AG09309 (cell line): ENCODE results near the gene EPPIN.

Source experiments
- DNase-seq: peaks from one replicate; pipeline ENCODE4 v3.0.0-alpha.2; 2010; ENCODE audit warnings: low read depth
- H3K4me3 ChIP-seq: 2 replicates; pipeline ENCODE4 v1.5.1; 2011; ENCODE audit warnings: mild to moderate bottlenecking, low read depth, low read length, moderate library complexity; ENCODE audit not compliant: control insufficient read depth
- TF ChIP-seq, protein P1 (sequence below): IDR thresholded peaks from 2 replicates; pipeline ENCODE4 v1.5.1; 2011; ENCODE audit warnings: mild to moderate bottlenecking, low read depth, low read length, inconsistent platforms; ENCODE audit not compliant: insufficient read depth, control insufficient read depth; ENCODE audit errors: missing control alignments

The EPPIN gene

DNA sequence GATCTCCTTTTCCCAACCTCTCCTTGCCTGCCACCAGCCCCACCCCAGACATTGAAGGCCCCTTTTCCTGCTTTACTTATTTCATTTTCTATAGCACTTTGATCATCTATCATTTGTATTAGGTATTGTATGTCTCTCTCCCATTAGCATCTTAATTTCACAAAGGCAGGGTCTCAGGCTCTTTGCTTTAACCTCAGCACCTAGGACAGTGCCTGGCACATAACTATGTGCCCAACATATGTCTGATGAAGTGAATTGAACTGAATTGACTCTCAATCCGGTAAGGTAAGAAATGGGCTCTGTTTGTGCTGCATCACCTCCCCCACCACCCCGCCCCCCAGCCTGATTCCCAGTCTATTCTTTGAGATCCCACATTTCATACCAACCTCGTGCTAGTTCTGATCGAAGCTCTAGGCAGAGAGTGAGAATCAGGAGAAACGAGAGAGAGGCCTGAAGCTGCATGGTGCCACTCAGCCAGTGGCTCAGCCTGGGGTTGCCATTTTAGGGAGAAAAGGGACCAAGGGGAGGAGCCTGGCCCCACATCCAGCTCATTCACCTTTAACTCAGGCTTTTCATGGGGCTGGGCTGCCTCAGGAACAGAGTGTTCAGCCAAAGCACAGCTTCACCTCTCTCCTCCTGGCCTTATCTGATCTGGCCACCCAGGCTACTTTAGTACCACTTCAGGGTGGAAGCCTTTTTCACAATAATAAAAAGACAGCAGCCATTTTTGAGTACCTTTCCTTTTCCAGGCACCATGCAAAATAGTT is 31.9 kb downstream of the EPPIN start, which contains the start of gene SPINT3:
Gene SPINT3 (minus strand): TSS at position 476 of the 767 bp plus-strand sequence. CDS start 14 bp downstream, at position 462.
- DNase-seq: no peak
- TF ChIP-seq, protein P1, sequence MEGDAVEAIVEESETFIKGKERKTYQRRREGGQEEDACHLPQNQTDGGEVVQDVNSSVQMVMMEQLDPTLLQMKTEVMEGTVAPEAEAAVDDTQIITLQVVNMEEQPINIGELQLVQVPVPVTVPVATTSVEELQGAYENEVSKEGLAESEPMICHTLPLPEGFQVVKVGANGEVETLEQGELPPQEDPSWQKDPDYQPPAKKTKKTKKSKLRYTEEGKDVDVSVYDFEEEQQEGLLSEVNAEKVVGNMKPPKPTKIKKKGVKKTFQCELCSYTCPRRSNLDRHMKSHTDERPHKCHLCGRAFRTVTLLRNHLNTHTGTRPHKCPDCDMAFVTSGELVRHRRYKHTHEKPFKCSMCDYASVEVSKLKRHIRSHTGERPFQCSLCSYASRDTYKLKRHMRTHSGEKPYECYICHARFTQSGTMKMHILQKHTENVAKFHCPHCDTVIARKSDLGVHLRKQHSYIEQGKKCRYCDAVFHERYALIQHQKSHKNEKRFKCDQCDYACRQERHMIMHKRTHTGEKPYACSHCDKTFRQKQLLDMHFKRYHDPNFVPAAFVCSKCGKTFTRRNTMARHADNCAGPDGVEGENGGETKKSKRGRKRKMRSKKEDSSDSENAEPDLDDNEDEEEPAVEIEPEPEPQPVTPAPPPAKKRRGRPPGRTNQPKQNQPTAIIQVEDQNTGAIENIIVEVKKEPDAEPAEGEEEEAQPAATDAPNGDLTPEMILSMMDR: no peak
- H3K4me3 ChIP-seq: no peak within 1 kb of the TSS

DNA sequence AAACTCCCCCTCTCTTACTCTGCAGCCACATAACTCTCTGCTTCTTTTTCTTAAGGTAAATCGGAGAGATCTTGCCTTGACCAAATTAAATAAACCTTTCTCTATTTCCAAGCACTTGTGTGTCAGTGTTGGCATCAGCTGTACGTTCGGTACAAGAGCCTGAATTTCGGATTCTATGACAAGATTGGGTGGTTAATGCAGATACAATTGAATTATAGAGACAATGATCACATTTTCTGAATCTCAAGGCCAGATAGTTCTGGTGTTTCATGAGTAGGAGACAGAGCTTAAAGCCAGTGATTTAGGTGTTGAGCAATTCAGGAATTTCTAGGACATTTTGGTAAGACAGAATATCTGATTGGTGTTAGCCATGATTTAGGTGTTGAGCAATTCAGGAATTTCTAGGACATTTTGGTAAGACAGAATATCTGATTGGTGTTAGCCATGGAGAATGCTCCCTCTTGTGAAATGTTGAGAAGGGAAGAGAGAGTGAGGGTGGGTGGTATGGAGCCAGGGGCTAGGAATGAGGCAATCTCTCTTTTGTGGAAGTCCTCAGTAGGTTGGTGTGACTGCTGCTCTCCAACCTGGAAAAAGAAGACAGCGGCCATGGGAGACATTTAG is 36.8 kb downstream of the EPPIN start:
- H3K4me3 ChIP-seq: no peak overlapping the region
- no peak for DNase-seq
- TF ChIP-seq, protein P1: no peak

DNA sequence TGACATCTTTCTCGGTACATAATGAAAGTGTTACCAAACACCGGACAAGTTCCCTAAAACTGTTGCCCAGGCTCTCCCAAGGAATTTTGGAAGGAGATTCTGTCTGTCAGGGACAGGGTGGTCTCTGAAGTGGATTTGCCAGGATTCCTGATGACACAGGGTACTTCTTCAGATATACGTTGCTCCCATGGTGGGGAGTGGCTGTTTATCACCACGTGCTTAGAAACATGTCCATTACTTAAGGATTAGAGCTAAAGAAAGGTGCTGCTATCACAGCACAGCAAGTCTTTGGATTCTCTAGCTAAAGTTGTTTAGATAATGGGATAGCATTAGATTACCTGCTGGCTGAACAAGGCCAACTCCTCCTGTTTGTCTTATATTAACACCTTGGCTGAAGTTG is 38.1 kb downstream of the EPPIN start:
- TF ChIP-seq, protein P1: no peak
- no peak for DNase-seq
- H3K4me3 ChIP-seq: no peak overlapping the region

DNA sequence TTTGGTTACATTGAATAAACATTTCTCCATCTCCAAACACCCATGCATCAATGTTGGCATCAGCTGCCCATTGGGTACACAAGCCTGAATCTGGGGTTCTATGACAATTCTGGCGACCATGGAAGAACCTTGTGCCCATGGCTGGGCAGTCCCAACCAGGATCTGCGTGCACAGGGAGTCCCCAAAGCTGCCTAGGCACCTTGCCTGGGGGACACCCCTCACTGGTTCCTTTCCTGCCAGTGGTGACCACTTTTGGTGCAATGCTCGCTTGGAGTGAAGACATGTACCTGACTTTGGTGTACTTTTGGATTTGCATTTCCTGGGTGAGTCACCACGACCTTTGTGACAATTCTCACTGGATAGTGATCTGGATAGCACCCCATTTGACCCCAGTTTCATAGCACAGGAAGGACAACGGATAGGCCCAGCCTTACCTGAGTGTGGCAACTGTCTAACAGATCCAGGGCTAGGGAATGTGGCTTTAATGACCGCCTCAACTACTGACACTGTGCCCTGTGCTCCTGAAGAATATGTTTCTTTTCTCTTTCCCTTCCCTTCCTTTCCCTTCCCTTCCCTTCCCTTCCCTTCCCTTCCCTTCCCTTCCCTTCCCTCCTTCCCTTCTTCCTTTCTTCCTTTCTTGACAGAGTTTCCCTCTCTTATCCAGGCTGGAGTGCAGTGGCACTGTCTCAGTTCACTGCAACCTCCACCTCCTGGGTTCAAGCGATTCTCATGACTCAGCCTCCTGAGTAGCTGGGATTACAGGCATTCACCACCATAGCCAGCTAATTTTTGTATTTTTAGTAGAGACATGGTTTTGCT is 38.9 kb downstream of the EPPIN start:
- no peak overlapping the region for H3K4me3 ChIP-seq
- TF ChIP-seq, protein P1: no peak
- no peak for DNase-seq

DNA sequence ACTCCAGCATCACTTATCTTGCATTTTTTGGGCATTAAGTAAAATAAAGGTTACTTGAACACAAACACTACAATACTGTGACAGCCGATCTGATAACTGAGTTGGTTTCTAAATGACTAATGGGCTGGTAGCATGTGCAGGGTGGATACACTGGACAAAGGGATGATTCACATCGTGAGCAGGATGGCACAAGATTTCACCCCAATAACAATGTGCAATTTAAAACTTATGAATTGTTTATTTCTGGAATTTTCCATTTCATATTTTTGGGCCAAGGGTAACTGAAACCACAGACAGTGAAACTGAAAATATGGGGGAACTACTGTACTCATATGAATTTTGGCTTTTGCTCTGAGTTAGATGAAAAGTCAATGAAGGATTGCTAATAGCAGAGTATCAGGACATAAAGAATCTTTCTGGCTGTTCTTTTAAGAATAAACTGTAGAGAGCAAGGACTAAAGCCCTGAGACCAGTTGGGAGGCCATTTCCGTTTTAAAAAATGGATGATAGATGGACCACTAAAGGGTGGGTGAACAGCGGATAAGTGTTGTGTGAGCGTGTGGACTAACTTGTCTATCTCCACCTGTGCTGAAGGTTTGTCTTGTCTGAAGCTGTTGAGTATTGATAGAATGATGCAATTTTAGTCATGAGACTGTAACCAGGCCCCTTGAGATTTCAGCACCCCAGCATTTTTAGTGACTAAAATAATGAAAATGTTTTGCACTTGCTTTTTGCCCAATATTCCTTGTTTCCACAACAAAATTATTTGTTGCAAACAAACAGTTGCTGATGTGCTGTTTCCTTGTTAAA is 40.0 kb downstream of the EPPIN start:
- DNase-seq: no peak
- TF ChIP-seq, protein P1: no peak
- H3K4me3 ChIP-seq: no peak overlapping the region

DNA sequence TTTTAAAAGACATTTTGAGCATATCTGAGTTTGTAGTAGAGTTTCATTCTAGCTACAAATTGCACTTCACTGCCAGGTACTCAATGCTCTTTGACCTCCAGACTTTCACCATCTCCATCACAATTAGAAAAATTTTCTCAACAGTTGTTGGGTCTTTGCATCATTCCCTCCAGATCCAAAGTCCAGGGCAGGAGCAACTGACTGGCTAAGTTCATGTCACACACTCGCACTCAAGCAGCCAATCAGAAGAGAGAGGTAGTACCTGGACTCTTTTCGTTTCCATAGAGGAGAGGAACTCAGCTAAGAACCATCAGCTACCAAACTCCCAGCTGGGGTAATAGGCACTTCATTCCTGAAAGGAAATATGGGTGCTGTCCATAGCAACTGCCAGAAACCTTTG is 40.8 kb downstream of the EPPIN start:
- TF ChIP-seq, protein P1: no peak
- DNase-seq: no peak
- no peak overlapping the region for H3K4me3 ChIP-seq
